Activated T-helper 9 cell treated with anti-CD3 and anti-CD28 coated beads, Interleukin-2, amount 50 U/mL, for 16 hours (primary cell): ENCODE results near the gene MTHFSD.

Experiments used
- DNase-seq: peaks from one replicate; pipeline ENCODE4 v3.0.0-alpha.2; 2020; ENCODE audit warnings: low read depth

Gene MTHFSD

DNA sequence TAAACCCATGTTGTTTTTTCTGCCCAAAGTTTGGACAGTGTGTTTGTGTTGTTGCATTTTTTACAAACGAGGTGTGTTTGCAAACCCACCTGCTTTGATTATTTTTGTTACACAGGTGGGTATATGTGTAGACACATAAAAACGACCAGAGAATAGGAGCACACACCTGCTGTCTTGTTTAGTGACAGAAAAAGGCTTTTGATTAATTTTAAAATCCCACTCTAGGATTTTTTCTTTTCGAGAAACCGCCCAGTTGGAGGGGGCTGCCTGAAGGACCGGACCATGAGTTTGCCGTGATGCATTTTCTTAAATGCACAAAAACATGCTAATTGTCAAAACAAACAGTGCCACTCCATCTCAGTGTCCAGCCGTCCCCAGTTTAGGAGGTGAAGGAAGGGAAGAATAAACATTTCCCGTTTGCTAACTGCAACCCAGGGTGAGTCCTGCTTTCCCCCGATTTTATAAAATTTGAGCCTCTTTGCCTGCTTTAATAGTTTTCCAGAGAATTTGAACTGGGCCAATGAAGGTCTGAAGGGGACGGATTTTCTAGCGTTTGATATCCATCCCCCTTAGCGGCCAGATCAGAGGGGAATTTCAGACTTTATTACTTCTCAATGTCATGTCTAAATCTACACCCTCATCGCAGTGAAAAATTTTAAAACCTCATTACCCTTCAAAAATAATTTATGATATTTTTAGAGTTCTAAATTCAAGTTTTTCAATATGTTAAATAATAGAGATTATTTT is 14.8 kb upstream of the MTHFSD start:
- DNase-seq = no peak

DNA sequence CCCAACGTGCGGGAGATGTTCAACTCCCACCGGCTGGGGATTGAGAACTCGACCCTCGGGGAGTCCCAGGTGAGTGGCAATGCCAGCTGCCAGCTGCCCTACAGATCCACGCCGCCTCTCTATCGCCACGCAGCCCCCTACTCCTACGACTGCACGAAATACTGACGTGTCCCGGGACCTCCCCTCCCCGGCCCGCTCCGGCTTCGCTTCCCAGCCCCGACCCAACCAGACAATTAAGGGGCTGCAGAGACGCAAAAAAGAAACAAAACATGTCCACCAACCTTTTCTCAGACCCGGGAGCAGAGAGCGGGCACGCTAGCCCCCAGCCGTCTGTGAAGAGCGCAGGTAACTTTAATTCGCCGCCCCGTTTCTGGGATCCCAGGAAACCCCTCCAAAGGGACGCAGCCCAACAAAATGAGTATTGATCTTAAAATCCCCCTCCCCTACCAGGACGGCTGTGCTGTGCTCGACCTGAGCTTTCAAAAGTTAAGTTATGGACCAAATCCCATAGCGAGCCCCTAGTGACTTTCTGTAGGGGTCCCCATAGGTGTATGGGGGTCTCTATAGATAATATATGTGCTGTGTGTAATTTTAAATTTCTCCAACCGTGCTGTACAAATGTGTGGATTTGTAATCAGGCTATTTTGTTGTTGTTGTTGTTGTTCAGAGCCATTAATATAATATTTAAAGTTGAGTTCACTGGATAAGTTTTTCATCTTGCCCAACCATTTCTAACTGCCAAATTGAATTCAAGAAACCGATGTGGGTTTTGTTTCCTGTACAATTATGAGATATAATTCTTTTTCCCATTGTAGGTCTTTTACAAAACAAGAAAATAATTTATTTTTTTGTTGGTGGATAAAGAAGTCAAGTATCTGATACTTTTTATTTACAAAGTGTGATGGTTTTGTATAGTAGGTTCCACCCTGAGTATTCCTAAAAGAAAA is 13.9 kb upstream of the MTHFSD start:
- DNase-seq = no peak

DNA sequence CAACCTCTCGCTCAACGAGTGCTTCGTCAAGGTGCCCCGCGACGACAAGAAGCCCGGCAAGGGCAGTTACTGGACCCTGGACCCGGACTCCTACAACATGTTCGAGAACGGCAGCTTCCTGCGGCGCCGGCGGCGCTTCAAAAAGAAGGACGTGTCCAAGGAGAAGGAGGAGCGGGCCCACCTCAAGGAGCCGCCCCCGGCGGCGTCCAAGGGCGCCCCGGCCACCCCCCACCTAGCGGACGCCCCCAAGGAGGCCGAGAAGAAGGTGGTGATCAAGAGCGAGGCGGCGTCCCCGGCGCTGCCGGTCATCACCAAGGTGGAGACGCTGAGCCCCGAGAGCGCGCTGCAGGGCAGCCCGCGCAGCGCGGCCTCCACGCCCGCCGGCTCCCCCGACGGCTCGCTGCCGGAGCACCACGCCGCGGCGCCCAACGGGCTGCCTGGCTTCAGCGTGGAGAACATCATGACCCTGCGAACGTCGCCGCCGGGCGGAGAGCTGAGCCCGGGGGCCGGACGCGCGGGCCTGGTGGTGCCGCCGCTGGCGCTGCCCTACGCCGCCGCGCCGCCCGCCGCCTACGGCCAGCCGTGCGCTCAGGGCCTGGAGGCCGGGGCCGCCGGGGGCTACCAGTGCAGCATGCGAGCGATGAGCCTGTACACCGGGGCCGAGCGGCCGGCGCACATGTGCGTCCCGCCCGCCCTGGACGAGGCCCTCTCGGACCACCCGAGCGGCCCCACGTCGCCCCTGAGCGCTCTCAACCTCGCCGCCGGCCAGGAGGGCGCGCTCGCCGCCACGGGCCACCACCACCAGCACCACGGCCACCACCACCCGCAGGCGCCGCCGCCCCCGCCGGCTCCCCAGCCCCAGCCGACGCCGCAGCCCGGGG is 12.9 kb upstream of the MTHFSD start:
- no peak for DNase-seq

DNA sequence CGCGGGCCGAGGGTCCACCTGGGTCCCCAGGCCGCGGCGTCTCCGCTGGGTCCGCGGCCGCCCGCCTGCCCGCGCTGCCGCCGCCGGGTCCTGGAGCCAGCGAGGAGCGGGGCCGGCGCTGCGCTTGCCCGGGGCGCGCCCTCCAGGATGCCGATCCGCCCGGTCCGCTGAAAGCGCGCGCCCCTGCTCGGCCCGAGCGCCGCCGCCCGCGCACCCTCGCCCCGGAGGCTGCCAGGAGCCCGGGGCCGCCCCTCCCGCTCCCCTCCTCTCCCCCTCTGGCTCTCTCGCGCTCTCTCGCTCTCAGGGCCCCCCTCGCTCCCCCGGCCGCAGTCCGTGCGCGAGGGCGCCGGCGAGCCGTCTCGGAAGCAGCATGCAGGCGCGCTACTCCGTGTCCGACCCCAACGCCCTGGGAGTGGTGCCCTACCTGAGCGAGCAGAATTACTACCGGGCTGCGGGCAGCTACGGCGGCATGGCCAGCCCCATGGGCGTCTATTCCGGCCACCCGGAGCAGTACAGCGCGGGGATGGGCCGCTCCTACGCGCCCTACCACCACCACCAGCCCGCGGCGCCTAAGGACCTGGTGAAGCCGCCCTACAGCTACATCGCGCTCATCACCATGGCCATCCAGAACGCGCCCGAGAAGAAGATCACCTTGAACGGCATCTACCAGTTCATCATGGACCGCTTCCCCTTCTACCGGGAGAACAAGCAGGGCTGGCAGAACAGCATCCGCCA is 12.1 kb upstream of the MTHFSD start:
- DNase-seq = no peak

DNA sequence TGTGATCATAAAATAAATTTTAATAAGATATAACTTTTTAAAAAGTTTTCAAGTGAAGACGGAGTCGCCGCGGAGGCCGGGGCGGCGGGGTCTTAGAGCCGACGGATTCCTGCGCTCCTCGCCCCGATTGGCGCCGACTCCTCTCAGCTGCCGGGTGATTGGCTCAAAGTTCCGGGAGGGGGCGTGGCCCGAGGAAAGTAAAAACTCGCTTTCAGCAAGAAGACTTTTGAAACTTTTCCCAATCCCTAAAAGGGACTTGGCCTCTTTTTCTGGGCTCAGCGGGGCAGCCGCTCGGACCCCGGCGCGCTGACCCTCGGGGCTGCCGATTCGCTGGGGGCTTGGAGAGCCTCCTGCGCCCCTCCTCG is 11.5 kb upstream of the MTHFSD start, which contains the start of gene FOXC2:
Gene FOXC2 (plus strand): TSS at position 229 of the 365 bp plus-strand sequence. CDS start 507 bp downstream, outside the sequence.
- peak; percentile 14 for DNase-seq

DNA sequence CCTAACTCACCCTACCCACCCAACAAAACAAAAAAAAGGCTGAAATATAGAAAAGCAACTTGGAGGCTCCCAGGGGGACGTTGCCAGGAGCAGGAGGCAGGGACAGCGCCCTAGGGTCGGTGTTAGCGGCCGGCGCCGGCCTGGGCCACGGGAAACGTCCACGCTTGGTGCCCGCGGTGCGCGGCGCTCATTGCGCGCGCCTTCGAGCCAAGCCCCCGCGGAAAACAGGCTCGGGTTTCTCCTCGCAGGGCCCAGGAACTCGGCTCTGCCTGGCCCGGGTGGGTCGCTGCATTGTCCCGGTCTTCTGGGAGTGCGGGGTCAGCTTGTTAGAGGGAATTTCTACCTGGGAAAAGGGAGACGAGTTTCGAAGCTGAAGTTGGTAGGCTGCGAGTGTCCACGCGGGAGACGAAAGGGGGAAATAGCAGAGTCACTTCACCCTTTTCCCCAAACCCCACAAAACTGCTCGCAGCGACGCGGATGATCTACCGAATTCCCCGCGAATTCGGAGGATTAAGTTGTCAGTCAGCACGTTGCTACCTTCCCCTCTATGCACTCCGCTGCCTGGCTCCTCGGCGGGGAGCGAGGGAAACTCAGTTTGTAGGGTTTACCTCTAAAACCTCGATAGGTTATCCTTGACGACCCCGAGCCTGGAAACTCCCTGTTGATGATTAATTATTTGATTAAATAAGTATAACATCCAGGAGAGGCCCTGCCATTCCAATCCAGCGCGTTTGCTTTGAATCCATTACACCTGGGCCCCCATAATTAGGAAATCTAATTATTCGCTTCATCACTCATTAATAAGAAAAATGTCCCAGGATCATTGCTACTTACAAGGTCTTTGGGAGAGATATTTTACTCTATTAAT is 10.8 kb upstream of the MTHFSD start:
- no peak for DNase-seq

DNA sequence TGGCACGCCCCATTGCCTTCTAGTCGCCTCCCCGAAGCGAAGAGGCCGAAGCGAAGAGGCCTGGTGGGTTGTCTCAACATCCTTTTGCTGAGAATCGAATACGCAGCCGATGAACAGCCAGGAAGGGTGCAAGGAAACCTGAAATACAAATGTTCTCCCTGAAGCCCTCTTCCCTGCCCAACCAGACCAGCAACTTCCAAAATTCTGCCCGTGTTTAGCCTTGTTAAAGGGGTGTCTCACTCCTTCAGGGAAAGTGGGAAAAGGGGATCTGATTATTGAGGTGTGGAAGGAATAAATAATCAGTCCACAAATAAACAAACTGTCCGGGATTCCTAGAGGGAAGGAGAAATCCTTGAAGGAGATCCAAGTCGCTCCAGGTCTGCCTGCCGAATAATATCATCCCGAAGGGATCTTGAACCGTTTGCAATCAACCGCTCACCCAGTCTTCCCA is 10.2 kb upstream of the MTHFSD start:
- no peak for DNase-seq

DNA sequence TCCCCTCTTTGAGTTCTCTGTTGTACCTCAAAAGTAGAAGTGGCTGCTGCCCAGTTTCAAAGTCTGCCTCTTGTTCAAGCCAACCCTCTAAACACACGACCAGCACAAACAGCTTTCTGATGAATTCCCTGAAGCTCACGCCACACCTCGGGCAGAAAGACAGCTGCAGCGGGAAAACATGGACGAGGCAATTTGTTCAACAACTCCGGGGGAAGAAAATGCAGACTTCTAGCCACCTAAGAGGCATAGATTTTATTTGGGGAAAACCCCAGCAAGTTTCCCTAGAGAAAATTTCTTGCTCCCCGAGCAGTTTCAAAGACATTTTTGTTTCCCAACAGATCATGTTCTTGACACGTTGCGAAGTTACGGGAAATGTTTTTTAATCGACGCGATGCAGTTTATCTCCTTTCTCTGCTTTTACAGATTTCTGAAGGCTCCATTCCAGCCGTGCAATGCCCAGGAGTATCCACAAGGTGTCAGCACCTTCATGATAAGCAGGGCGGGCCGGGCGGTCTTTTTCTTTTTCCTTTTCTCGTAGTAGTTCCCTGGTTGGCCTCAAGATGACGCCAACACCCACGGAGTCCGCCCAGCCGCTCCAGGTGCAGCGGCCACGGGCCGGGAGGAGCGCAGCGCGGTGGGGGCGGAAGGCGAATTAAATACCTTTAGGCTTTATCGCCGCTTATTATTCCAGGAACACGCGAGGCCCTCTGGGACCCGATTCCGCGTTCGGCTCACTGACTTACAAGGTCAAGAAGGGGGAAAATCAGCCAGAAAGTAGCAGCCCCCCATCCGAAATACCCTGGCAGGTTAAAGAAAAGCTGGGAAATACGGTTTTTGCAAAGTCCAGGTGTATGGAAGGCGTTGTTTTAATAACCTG is 8.7 kb upstream of the MTHFSD start:
- DNase-seq = peak; percentile 74

DNA sequence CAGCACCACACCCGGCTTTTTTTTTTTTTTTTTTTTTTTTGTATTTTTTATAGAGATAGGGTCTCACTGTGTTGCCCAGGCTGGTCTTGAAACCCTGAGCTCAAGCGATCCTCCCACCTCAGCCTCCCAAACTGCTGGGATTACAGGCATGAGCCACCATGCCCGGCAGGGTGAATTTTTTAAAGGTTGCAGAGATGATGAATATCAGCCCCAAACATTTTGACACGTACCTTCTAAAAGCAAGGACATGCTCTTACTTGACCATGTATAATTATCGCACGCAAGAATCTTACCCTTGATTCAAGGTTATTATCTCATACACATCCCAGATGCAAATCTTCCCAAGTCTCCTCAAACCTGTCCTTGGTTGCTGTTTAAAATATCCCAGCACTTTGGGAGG is 7.3 kb upstream of the MTHFSD start:
- DNase-seq = no peak

DNA sequence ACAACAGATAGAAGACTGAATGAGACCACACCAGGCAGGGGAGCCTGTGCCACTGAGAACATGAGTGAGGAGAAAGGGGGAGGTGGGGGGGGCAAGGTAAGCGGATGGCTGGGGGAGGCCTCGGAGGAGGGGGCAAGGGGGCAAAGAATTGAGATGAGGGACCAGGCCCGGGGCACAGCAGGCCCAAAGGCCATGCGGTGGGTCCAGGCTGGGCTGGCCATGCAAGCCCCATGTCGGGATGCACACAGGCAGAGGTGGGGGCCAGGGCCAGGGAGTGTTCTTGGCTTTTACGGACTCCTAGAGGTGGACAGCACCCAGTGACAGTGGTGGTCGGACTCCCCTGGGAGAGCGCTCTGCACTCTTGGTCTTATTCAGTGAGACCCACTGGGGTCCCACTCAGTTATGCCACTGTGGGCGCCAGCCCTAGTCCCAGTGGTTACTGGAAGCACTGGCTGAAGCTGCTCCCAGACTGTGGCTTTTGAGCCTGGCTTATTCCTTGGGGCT is 4.8 kb upstream of the MTHFSD start:
- DNase-seq = no peak

DNA sequence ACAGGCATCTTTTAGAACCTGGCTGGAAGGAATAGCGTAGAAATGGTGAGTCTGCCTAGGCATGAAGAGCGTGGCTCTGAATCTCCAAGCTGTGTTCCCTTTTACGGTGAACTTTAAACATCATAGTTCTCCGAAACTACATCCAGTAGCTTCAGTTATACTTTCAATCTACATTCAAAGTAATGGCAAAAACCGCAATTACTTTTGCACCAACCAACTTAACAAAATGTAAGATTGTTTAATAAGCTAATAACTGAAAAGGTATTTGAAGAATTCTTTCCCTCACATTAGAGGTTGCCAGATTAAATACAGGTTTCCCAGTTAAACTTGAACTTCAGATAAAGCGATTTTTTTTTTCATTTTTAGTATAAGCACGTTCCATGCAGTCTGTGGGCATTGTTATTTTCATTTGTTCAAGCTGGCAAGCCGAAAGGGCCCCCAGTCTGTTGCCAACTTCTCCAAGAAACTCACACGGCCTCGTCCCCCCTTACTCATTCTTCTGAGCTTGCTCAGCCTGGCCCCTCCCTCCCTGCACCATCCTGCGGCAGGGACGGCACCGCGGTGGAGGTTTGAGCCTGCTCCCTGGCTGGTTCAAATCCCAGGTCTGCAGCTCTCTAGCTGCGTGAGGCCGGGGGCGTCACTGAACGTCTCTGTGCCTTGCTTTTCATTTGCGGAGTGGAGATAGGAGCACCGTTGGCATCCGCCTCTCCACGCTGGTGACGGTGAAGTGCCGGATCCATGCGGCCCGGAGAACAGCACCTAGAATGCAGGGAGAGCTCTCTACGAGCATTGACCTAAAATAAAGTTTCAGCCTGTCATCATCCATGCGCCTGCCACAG is 3.5 kb upstream of the MTHFSD start:
- DNase-seq = no peak

DNA sequence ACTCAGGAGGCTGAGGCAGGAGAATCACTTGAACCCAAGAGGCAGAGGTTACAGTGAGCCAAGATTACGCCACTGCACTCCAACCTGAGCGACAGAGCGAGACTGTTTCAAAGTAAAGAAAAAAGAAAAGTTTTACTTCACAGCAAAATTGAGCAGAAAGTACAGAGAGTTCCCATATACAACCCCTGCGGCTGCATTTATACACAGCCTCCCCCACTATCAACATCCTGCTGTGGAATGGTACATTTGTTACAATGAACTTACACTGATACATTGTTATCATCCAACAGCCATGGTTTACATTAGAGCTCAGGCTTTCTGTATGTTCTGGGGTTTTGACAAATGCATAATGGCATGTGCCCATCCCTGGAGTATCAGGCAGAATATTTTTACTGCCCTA is 2.6 kb upstream of the MTHFSD start:
- no peak for DNase-seq

DNA sequence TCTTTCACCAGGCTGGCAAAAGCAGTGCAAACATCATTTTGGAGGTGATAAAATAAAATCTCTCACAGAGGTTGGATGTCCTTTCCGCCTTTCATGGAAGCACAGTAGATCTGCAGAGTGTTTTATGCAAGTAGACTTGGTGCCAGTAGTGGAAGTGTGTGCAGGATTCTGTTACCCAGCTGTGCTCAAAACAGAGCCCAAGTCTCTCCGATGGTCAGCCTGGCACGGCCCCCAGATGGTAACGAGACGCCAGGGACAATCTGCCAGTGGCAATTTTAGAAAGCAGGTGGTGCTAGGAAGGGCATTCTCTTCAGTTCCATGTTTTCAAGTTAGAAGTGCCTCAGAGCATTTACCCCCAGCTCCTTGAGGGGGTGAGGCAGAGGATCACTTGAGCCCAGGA is 1.5 kb upstream of the MTHFSD start:
- no peak for DNase-seq

DNA sequence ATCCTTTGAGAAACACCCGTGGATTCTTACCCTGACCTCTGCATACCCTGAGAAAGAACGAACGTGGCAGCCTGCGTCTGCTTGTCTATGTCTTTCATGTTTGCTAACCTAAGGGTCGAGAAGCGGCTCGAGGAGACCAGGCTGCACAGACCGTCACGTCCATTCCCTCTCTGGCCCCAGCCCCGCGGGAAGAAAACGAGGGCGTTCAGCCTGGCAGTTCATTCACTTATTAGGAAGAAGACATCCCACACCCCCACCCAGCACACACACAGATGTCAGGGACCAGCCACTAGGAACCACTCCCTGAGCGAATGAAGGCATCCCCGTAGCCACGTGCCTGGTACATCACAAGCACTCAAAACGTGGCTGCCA is 655 bp upstream of the MTHFSD start:
- DNase-seq = no peak

DNA sequence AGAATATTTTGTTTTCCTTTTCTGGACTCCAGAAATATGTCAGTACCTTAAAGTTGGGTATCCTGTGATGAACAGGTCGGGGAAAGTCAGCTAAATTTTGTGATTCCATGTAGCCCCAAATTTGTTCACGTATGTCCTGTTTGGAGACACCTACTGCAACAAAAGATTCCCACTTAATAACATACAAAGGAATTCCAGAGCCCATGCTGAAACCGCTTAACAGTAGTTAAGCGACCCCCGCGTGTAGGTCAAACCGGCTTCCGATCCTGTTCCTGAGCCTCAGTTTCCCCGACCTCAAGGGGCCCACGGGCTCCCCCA is 477 bp downstream of the MTHFSD start:
- no peak for DNase-seq

DNA sequence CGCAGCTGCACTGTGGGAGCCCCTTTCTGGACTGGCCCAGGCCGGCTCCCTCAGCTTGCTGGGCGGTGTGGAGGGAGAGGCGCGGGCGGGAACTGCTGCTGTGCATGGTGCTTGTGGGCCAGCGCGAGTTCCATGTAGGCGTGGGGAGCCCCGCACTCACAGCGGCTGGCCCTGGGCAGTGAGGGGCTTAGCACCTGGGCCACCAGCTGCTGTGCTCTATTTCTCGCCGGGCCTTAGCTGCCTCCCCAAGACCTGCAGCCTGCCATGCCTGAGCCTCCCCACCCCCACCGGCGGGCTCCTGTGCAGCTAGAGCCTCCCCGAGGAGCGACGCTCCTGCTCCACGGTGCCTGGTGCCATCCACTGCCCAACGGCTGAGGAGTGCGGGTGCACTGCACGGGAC is 1.7 kb downstream of the MTHFSD start:
- no peak for DNase-seq

DNA sequence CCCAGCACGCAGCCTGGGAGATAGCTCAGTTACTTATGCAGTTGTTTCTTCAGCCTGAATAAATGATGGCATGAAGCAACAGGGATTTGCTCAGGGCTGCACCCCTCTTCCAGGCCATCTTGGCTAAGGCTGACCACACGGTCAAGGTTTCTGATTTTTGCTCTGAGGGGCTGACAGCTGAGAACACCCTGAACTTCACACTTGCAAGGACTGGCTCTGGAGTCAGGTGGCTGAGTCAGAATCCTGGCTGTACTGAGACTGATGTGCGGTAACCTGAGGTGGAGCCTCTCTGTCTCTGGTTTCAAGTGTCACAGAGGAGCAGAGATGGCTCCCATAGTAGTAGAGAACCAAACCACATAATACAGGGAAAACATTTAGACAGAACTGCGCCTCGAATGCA is 4.8 kb downstream of the MTHFSD start:
- no peak for DNase-seq

DNA sequence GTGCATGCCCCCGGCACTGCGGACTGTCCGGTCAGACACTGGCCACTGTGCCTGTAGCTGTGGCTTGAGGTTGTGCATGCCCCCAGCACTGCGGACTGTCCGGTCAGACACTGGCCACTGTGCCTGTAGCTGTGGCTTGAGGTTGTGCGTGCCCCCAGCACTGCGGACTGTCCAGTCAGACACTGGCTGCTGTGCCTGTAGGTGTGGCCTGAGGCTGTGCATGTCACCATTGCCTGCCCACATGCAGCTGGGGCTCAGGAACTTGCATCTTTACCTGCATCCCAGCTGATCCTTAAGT is 5.2 kb downstream of the MTHFSD start:
- DNase-seq = no peak
